ENCODE results near the gene PLCB4. TPM values are rescaled to one million over a fixed set of nuclear protein-coding genes. Genes with fewer than 3 reads are reported as not detected.

Gene PLCB4
- total RNA-seq, 1 donor from 2014 or later = 6.6 TPM

- Histone ChIP-seq H3K27ac (no peak overlapping the region), H3K4me1 (no peaks in the 10 kb centered on the region), H3K4me3 (no peak overlapping the region), H3K27me3 (ENCODE audit: low read depth) (peaks cover 17% of the 10 kb centered on the region), H3K36me3 (no peaks in the 10 kb centered on the region), H3K9me3 (no peaks in the 10 kb centered on the region)
- DNase-seq = no peak
- intact Hi-C loops (cut with DNase I) = no loop called here
- ATAC-seq = no peak
- TF ChIP-seq, protein P1, sequence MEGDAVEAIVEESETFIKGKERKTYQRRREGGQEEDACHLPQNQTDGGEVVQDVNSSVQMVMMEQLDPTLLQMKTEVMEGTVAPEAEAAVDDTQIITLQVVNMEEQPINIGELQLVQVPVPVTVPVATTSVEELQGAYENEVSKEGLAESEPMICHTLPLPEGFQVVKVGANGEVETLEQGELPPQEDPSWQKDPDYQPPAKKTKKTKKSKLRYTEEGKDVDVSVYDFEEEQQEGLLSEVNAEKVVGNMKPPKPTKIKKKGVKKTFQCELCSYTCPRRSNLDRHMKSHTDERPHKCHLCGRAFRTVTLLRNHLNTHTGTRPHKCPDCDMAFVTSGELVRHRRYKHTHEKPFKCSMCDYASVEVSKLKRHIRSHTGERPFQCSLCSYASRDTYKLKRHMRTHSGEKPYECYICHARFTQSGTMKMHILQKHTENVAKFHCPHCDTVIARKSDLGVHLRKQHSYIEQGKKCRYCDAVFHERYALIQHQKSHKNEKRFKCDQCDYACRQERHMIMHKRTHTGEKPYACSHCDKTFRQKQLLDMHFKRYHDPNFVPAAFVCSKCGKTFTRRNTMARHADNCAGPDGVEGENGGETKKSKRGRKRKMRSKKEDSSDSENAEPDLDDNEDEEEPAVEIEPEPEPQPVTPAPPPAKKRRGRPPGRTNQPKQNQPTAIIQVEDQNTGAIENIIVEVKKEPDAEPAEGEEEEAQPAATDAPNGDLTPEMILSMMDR (IDR thresholded peaks at IDR 0.05) = no peak
These were observed 3.3 kb downstream of the PLCB4 start for GRCh38 chr20:9071976-9072726.

DNA sequence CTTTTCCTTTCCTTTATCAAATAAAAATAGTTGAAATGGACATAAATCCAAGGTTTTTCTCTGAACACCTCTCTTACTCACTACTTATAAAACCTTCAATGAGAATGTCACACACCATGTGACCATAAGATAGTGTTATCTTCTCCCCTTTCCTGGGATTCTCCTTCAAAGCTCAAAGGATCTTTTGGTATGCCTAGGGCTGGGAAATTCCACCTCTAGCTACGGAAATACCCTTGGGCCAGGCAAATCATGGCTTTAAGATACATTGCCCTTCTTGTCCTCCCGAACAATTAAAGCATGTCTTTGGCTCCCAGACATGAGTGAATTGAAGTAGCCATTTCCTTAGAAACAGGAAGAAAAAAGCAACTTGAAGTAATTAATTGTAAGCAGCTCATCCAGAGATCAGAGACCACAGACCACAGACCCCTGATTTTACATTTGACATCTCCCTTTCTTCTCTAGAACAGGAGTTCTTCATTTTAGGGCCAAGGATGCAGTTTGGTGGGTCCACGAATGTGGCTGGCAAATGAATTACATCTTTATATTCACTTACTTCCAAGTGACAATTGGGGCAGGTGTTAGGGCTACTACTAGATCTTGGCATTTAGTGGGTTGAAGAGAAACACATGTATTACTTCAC is 4.1 kb downstream of the PLCB4 start:
- H3K4me1 ChIP-seq = no peaks in the 10 kb centered on the region
- ATAC-seq = no peak
- H3K4me3 ChIP-seq = no peak overlapping the region
- no peaks in the 10 kb centered on the region for H3K36me3 ChIP-seq
- intact Hi-C loops (cut with DNase I) = no loop called here
- no peak overlapping the region for H3K27ac ChIP-seq
- peaks cover 13% of the 10 kb centered on the region for H3K27me3 ChIP-seq (ENCODE audit: low read depth)
- TF ChIP-seq, protein P1 (IDR thresholded peaks at IDR 0.05) = no peak
- H3K9me3 ChIP-seq = no peaks in the 10 kb centered on the region
- DNase-seq = no peak

- H3K27ac ChIP-seq = no peak overlapping the region
- H3K4me3 ChIP-seq = no peak overlapping the region
- no peaks in the 10 kb centered on the region for H3K9me3 ChIP-seq
These were observed 6.6 kb downstream of the PLCB4 start for GRCh38 chr20:9075264-9076095.

GRCh38 chr20:9076440-9076839 is 7.6 kb downstream of the PLCB4 start:
- Histone ChIP-seq H3K27me3 (ENCODE audit: low read depth) (no peaks in the 10 kb centered on the region), H3K36me3 (no peaks in the 10 kb centered on the region), H3K27ac (no peak overlapping the region), H3K4me1 (no peaks in the 10 kb centered on the region), H3K4me3 (no peak overlapping the region), H3K9me3 (no peaks in the 10 kb centered on the region)
- ATAC-seq (no peak), DNase-seq (no peak)
- intact Hi-C loops (cut with DNase I) = no loop called here
- TF ChIP-seq, protein P1 (IDR thresholded peaks at IDR 0.05) = no peak

More at GRCh38 chr20:9075264-9076095, 6.6 kb downstream of the PLCB4 start:
- intact Hi-C loops (cut with DNase I) = no loop called here
- no peak for ATAC-seq
- no peaks in the 10 kb centered on the region for H3K4me1 ChIP-seq
- H3K27me3 ChIP-seq (ENCODE audit: low read depth) = no peaks in the 10 kb centered on the region
- H3K36me3 ChIP-seq = no peaks in the 10 kb centered on the region
- no peak for DNase-seq
- TF ChIP-seq, protein P1 (IDR thresholded peaks at IDR 0.05) = no peak

- intact Hi-C loops (cut with DNase I) = no loop called here
- ATAC-seq = no peak
- H3K27ac ChIP-seq = no peak overlapping the region
These were observed 10.2 kb downstream of the PLCB4 start for GRCh38 chr20:9078826-9079731.

More at GRCh38 chr20:9078826-9079731, 10.2 kb downstream of the PLCB4 start:
- TF ChIP-seq, protein P1 (IDR thresholded peaks at IDR 0.05) = no peak
- no peaks in the 10 kb centered on the region for H3K4me1 ChIP-seq
- H3K9me3 ChIP-seq = no peaks in the 10 kb centered on the region
- no peaks in the 10 kb centered on the region for H3K36me3 ChIP-seq
- no peak overlapping the region for H3K4me3 ChIP-seq
- DNase-seq = no peak
- H3K27me3 ChIP-seq (ENCODE audit: low read depth) = no peaks in the 10 kb centered on the region

All from lower lobe of right lung (tissue), 2 donors.